Measurements from ENCODE around the gene CAPZB.

- TF ChIP-seq REST (IDR thresholded peaks at IDR 0.05; ENCODE audit: low read depth, low read length) (no peak), MAX (IDR thresholded peaks at IDR 0.05; ENCODE audit: low read depth) (0 out of 2 replicates have a peak, but pooled peaks have one; percentile 4), POLR2AphosphoS5 (IDR thresholded peaks at IDR 0.05; ENCODE audit: low read depth, low read length) (no peak), GATA2 (CRISPR knock-in tag; IDR thresholded peaks at IDR 0.05) (no peak), CTCF (IDR thresholded peaks at IDR 0.05) (no peak), EP300 (IDR thresholded peaks at IDR 0.05; ENCODE audit: borderline replicate concordance in 1 of 2, low read depth in 1 of 2, low read length in 1 of 2) (no peak), SMC3 (IDR thresholded peaks at IDR 0.05; ENCODE audit: low read depth, low read length) (no peak), EZH2phosphoT487 (IDR thresholded peaks at IDR 0.05; ENCODE audit: borderline replicate concordance, low read depth) (no peak), USF2 (IDR thresholded peaks at IDR 0.05; ENCODE audit: borderline replicate concordance, low read depth, low read length) (no peak), NRF1 (IDR thresholded peaks at IDR 0.05; ENCODE audit: low read depth, low read length) (no peak)
Observed at GRCh38 chr1:19433719-19433998, 51.7 kb downstream of the CAPZB start.

Data from SK-N-SH (cell line).